ENCODE results near the gene POU2F2. TPM values are rescaled to one million over a fixed set of nuclear protein-coding genes. Genes with fewer than 3 reads are reported as not detected.

POU2F2 gene
- total RNA-seq, 5 donors from 2014 or later (not counting 1 experiment from before 2014, with no cell fraction given): 27.9 to 71.7 (median 59.5) TPM

DNA sequence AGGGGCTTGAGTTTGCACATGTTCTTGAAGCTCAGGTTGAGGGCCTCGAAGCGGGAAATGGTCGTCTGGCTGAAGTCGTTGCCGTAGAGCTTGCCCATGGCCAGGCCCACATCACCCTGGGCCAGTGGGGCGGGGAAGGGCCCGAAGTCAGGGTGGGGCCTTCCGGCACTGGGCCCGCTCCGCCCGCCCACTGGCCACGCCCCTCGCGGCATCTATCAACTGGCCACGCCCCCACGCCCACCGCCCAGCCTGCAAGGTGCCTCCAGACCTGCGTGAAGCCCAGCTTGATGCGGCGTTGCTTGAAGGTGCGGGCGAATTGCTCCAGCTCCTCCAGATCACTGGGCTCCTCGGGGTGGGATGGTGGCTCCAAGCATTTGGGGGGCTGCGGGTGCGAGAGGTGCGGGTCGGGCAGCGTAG, 36.4 kb downstream of the POU2F2 start:
- 87% methylated on average over 21 of the region's 28 CpGs for WGBS (ENCODE audit: insufficient coverage)
- H3K27me3 ChIP-seq (replicated peaks in 1 of 2; ENCODE audit: control insufficient read depth in 2 of 2, extremely low read depth in 1 of 2, insufficient read depth in 2 of 2, low read length in 1 of 2): no peaks in the 10 kb centered on the region
- Mint-ChIP-seq H3K27ac (no peak overlapping the region), H3K36me3 (peaks cover 31% of the 10 kb centered on the region), H3K4me3 (no peak overlapping the region), H3K27me3 (no peaks in the 10 kb centered on the region), H3K9me3 (no peaks in the 10 kb centered on the region), H3K4me1 (peaks cover 4 to 8% (median 7%) of the 10 kb centered on the region in 3 donors)
- H3K4me1 ChIP-seq (ENCODE audit: control insufficient read depth in 1 of 2, extremely low read depth in 1 of 2, insufficient read depth in 2 of 2, low read length in 2 of 2): peaks cover 0 to 15% of the 10 kb centered on the region in 2 experiments
- no peak overlapping the region for H3K27ac ChIP-seq (ENCODE audit: low read length)
- H3K4me3 ChIP-seq (ENCODE audit: control insufficient read depth in 1 of 2, extremely low read depth in 1 of 2, low read length in 1 of 2): no peak overlapping the region
- ChIA-PET CTCF (no interaction called here), POLR2A (no interaction called here)
- no peak for DNase-seq
- peaks cover 22 to 52% of the 10 kb centered on the region in 2 donors for H3K36me3 ChIP-seq (ENCODE audit: control insufficient read depth in 2 of 2, extremely low read depth in 1 of 2, insufficient read depth in 1 of 2, low read length in 1 of 2)
- H3K9me3 ChIP-seq: no peaks in the 10 kb centered on the region
- no peak for ATAC-seq (replicated peaks in 1 of 4)

DNA sequence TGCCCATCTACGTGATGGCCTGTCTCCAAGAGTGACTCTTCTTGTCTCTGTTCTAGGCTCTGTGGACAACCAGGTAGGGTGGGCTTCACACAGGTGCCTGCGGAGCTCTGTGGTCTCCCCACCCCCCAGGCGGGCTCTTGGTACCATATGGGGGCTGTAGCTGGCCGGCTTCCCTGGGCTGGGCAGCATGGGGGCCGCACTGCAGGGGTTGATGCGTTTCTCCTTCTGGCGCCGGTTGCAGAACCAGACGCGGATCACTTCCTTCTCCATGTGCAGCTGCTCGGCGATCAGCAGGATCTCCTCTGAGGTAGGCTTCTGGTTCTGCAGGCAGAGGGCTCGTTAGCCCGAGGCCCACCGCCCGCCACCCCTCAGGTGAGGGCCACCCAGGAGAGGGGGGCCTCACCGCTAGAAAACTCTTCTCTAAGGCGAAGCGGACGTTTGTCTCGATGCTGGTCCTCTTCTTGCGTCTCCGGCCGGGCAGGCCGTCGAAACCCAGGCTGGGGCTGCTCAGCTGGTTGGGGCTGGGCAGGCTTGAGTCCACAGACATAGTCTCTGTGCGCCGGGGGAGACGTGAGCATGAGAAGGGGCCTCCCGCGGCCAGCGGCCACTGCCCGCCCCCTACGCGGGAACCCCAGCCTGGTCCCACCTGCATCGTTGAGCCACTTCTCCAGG, 37.0 kb downstream of the POU2F2 start:
- H3K9me3 Mint-ChIP-seq: no peaks in the 10 kb centered on the region
- no peak overlapping the region for H3K4me3 Mint-ChIP-seq
- Histone ChIP-seq H3K9me3 (no peaks in the 10 kb centered on the region), H3K36me3 (ENCODE audit: control insufficient read depth in 2 of 2, extremely low read depth in 1 of 2, insufficient read depth in 1 of 2, low read length in 1 of 2) (peaks cover 22 to 52% of the 10 kb centered on the region in 2 donors), H3K4me3 (ENCODE audit: control insufficient read depth in 1 of 2, extremely low read depth in 1 of 2, low read length in 1 of 2) (no peak overlapping the region), H3K4me1 (ENCODE audit: control insufficient read depth in 1 of 2, extremely low read depth in 1 of 2, insufficient read depth in 2 of 2, low read length in 2 of 2) (peaks cover 0 to 20% of the 10 kb centered on the region in 2 experiments), H3K27me3 (replicated peaks in 1 of 2; ENCODE audit: control insufficient read depth in 2 of 2, extremely low read depth in 1 of 2, insufficient read depth in 2 of 2, low read length in 1 of 2) (no peaks in the 10 kb centered on the region), H3K27ac (ENCODE audit: low read length) (no peak overlapping the region)
- ChIA-PET CTCF (no interaction called here), POLR2A (no interaction called here)
- no peak overlapping the region for H3K27ac Mint-ChIP-seq
- 97% methylated on average over 34 of the region's 36 CpGs for WGBS (ENCODE audit: insufficient coverage)
- no peak for DNase-seq
- H3K36me3 Mint-ChIP-seq: peaks cover 31% of the 10 kb centered on the region
- ATAC-seq (replicated peaks in 1 of 4): no peak
- H3K4me1 Mint-ChIP-seq: peaks cover 10 to 13% (median 12%) of the 10 kb centered on the region in 3 donors
- H3K27me3 Mint-ChIP-seq: no peaks in the 10 kb centered on the region

DNA sequence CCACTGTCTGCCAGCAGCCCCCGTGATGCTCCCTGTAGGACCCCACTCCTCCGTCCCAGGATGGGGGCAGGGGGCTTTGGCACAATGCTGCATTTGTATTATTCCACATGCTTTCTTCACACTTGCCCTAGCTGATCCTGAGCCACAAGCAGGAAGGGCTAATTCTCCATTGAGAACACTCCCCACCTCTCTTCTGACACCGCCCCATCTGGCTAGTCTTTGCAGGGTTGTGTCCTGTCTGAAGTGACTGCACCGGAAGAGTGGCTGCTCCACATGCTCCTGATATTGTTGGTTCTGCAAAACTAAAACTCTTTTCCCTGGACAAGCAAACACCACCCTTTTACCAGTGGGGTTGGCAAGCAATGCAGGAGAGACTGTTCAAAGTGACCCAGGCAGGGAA, 38.3 kb downstream of the POU2F2 start:
- no peaks in the 10 kb centered on the region for H3K27me3 Mint-ChIP-seq
- H3K4me1 ChIP-seq (ENCODE audit: control insufficient read depth in 1 of 2, extremely low read depth in 1 of 2, insufficient read depth in 2 of 2, low read length in 2 of 2): peaks cover 0 to 26% of the 10 kb centered on the region in 2 experiments
- peaks cover 26% of the 10 kb centered on the region for H3K36me3 Mint-ChIP-seq
- no peak overlapping the region for H3K4me3 ChIP-seq (ENCODE audit: control insufficient read depth in 1 of 2, extremely low read depth in 1 of 2, low read length in 1 of 2)
- H3K4me1 Mint-ChIP-seq: peaks cover 19 to 26% (median 23%) of the 10 kb centered on the region in 3 donors
- POLR2A ChIA-PET: no interaction called here
- no peak overlapping the region for H3K27ac ChIP-seq (ENCODE audit: low read length)
- peak overlapping the region in 1 of 2 donors; percentile 52 for H3K27ac Mint-ChIP-seq
- no peak for ATAC-seq (replicated peaks in 1 of 4)
- H3K4me3 Mint-ChIP-seq: no peak overlapping the region
- H3K27me3 ChIP-seq (replicated peaks in 1 of 2; ENCODE audit: control insufficient read depth in 2 of 2, extremely low read depth in 1 of 2, insufficient read depth in 2 of 2, low read length in 1 of 2): no peaks in the 10 kb centered on the region
- no peaks in the 10 kb centered on the region for H3K9me3 ChIP-seq
- H3K9me3 Mint-ChIP-seq: no peaks in the 10 kb centered on the region
- WGBS (ENCODE audit: insufficient coverage): 100% methylated on average over 1 of the region's 4 CpGs
- peaks cover 17 to 43% of the 10 kb centered on the region in 2 donors for H3K36me3 ChIP-seq (ENCODE audit: control insufficient read depth in 2 of 2, extremely low read depth in 1 of 2, insufficient read depth in 1 of 2, low read length in 1 of 2)
- CTCF ChIA-PET: no interaction called here
- DNase-seq: no peak

DNA sequence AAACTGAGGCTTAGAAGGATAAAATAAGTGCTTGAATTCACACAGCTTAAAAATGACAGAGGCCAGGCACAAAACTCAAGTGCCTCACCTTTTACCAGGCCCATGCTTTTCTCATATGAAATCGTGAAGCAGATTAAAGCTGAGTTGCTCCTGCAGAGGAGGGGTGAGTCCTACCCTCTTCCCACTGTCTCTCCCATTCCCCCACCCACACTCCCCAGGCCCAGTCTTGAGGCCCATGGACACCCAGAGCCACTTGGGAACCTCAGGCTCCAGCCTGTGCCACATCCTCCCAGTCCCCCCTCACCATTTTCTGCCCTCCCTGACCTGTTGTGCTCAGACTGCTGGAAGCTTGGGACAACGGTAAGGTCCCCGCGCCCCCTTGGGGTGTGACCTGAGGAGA, 38.7 kb downstream of the POU2F2 start:
- ATAC-seq (replicated peaks in 1 of 4) (no peak), DNase-seq (no peak)
- Histone ChIP-seq H3K4me1 (ENCODE audit: control insufficient read depth in 1 of 2, extremely low read depth in 1 of 2, insufficient read depth in 2 of 2, low read length in 2 of 2) (peaks cover 0 to 30% of the 10 kb centered on the region in 2 experiments), H3K9me3 (no peaks in the 10 kb centered on the region), H3K4me3 (ENCODE audit: control insufficient read depth in 1 of 2, extremely low read depth in 1 of 2, low read length in 1 of 2) (no peak overlapping the region), H3K36me3 (ENCODE audit: control insufficient read depth in 2 of 2, extremely low read depth in 1 of 2, insufficient read depth in 1 of 2, low read length in 1 of 2) (peaks cover 17 to 40% of the 10 kb centered on the region in 2 donors), H3K27me3 (replicated peaks in 1 of 2; ENCODE audit: control insufficient read depth in 2 of 2, extremely low read depth in 1 of 2, insufficient read depth in 2 of 2, low read length in 1 of 2) (no peaks in the 10 kb centered on the region), H3K27ac (ENCODE audit: low read length) (no peak overlapping the region)
- CTCF ChIA-PET: no interaction called here
- Mint-ChIP-seq H3K27ac (no peak overlapping the region), H3K27me3 (no peaks in the 10 kb centered on the region), H3K9me3 (no peaks in the 10 kb centered on the region), H3K36me3 (peaks cover 25% of the 10 kb centered on the region), H3K4me3 (no peak overlapping the region), H3K4me1 (peaks cover 22 to 29% (median 26%) of the 10 kb centered on the region in 3 donors)
- POLR2A ChIA-PET: no interaction called here
- WGBS (ENCODE audit: insufficient coverage): 100% methylated on average over 1 of the region's 4 CpGs

DNA sequence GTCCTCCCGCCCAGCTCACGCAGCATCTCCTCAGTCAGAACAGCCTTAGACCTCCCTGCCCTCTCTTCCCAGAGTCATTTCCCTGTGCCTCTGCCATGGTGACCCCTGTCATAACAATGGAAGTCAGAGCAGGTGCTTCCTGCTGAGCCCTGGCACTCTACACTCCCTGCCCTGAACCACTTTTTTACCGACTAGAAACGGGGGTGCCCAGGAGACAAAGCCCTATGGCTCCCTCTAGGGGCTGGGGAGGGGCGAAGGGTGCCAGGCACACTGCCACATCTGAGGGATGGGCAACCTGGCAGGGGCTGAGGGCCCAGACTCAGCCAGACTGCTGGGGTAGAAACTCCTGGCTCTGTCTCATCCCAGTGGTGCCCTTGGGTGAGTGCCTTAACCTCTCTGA, 39.9 kb downstream of the POU2F2 start:
- Histone ChIP-seq H3K9me3 (no peaks in the 10 kb centered on the region), H3K27ac (ENCODE audit: low read length) (no peak overlapping the region), H3K36me3 (ENCODE audit: control insufficient read depth in 2 of 2, extremely low read depth in 1 of 2, insufficient read depth in 1 of 2, low read length in 1 of 2) (peaks cover 10 to 34% of the 10 kb centered on the region in 2 donors), H3K4me1 (ENCODE audit: control insufficient read depth in 1 of 2, extremely low read depth in 1 of 2, insufficient read depth in 2 of 2, low read length in 2 of 2) (peaks cover 0 to 35% of the 10 kb centered on the region in 2 experiments), H3K27me3 (replicated peaks in 1 of 2; ENCODE audit: control insufficient read depth in 2 of 2, extremely low read depth in 1 of 2, insufficient read depth in 2 of 2, low read length in 1 of 2) (no peaks in the 10 kb centered on the region), H3K4me3 (ENCODE audit: control insufficient read depth in 1 of 2, extremely low read depth in 1 of 2, low read length in 1 of 2) (no peak overlapping the region)
- WGBS (ENCODE audit: insufficient coverage): 83% methylated on average over 3 of the region's 5 CpGs
- Mint-ChIP-seq H3K27me3 (no peaks in the 10 kb centered on the region), H3K36me3 (peaks cover 22% of the 10 kb centered on the region), H3K27ac (peak overlapping the region; percentile 15 to 77), H3K4me3 (no peak overlapping the region), H3K9me3 (no peaks in the 10 kb centered on the region), H3K4me1 (peaks cover 22 to 32% (median 28%) of the 10 kb centered on the region in 3 donors)
- POLR2A ChIA-PET: no interaction called here
- DNase-seq: peak in 20 of 35 experiments; percentile 14 to 59 (median 27)
- peak; percentile 50 to 76 (median 62) for ATAC-seq (replicated peaks in 1 of 4)
- CTCF ChIA-PET: interaction anchor here in 1 of 2 donors (1.2 kb wide), 1 partner anchor 237 kb away, joined by 4 read pairs; no protein-coding TSS in a partner anchor

DNA sequence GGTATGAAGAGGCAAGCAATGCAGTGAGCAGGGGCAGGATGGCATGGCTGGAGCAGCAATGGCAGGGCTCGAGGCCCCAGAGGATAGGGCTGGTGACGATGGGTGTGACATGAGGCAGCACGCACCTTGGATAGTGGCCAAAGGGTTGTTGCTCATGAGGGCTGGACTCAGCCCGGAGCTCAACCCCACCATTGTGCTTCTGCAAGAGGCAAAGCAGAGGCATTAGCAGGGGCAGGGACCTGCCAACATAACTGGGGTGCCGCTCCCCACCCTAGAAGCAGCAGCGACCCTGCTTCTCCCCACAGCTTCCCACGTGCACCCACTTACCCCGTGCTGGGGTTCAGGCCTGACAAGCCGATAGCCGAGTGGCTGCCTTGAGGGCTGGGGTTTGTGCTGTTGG, 40.5 kb downstream of the POU2F2 start:
- no peak overlapping the region for H3K27ac ChIP-seq (ENCODE audit: low read length)
- ATAC-seq (replicated peaks in 1 of 4) (no peak), DNase-seq (no peak)
- peaks cover 0 to 35% of the 10 kb centered on the region in 2 experiments for H3K4me1 ChIP-seq (ENCODE audit: control insufficient read depth in 1 of 2, extremely low read depth in 1 of 2, insufficient read depth in 2 of 2, low read length in 2 of 2)
- H3K9me3 Mint-ChIP-seq: no peaks in the 10 kb centered on the region
- H3K9me3 ChIP-seq: no peaks in the 10 kb centered on the region
- peaks cover 21% of the 10 kb centered on the region for H3K36me3 Mint-ChIP-seq
- CTCF ChIA-PET: interaction anchor here in 1 of 2 donors (1.2 kb wide), 1 partner anchor 238 kb away, joined by 4 read pairs; no protein-coding TSS in a partner anchor
- H3K4me3 Mint-ChIP-seq: no peak overlapping the region
- POLR2A ChIA-PET: interaction anchor here in 1 of 2 donors (0.7 kb wide), 1 partner anchor 211 kb away, joined by 3 read pairs; no protein-coding TSS in a partner anchor
- no peaks in the 10 kb centered on the region for H3K27me3 Mint-ChIP-seq
- H3K4me1 Mint-ChIP-seq: peaks cover 22 to 35% (median 28%) of the 10 kb centered on the region in 3 donors
- 93% methylated on average over 6 of the region's 10 CpGs for WGBS (ENCODE audit: insufficient coverage)
- H3K27me3 ChIP-seq (replicated peaks in 1 of 2; ENCODE audit: control insufficient read depth in 2 of 2, extremely low read depth in 1 of 2, insufficient read depth in 2 of 2, low read length in 1 of 2): no peaks in the 10 kb centered on the region
- peaks cover 9 to 32% of the 10 kb centered on the region in 2 donors for H3K36me3 ChIP-seq (ENCODE audit: control insufficient read depth in 2 of 2, extremely low read depth in 1 of 2, insufficient read depth in 1 of 2, low read length in 1 of 2)
- no peak overlapping the region for H3K4me3 ChIP-seq (ENCODE audit: control insufficient read depth in 1 of 2, extremely low read depth in 1 of 2, low read length in 1 of 2)
- no peak overlapping the region for H3K27ac Mint-ChIP-seq

Measured in T-cell (primary cell).